GM18502 (cell line): ENCODE measurements around the gene CDKN1B.
"Not testable (repeated sequence)": the region's sequence is repeated elsewhere in the genome, so short reads cannot be mapped to it uniquely, and the experiment has no call there.

Experiments
- ATAC-seq: cut with Tn5 transposase; IDR thresholded peaks from one replicate; pipeline ENCODE4 v1.9.1; 2021; ENCODE audit warnings: mild to moderate bottlenecking; ENCODE audit not compliant: unreplicated experiment, poor library complexity

CDKN1B gene

GRCh38 chr12:12722435-12723148 is 5.4 kb downstream of the CDKN1B start:
- ATAC-seq, result no peak

DNA sequence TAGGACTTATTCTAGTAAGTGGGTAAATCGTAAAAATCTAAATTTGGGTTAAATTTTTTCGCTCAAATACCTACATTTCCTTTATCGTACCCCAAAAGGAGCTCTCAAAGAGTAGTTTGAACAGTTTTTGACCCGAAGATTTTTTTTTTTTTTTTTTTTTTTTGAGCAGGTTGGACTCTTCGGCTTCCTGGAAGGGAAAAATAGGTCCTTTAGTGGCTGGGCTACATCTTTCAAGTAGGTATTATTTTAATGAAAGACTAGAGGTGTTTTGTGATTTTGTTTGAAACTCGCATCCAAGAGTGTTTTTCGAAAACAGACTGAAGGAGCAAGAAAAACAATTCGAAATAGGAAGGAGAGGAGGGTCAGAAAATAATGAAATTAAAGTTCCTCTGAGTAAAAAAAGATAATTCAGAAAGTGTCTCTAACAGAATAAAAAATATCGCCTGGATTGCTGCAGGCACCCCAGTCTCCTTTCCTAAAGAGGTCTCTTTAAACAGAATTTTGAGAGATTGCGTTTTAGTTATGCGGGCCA is 6.0 kb downstream of the CDKN1B start:
- no peak for ATAC-seq

- ATAC-seq, result no peak
These were observed 6.7 kb downstream of the CDKN1B start for GRCh38 chr12:12723681-12724420.

- ATAC-seq, result no peak
These were observed 7.4 kb downstream of the CDKN1B start for GRCh38 chr12:12724421-12725085.

- ATAC-seq, result peak; percentile 65
These were observed 8.2 kb downstream of the CDKN1B start for GRCh38 chr12:12725086-12725955.

- ATAC-seq, result no peak
These were observed 8.9 kb downstream of the CDKN1B start for GRCh38 chr12:12725956-12726554.

- ATAC-seq, result no peak
These were observed 9.5 kb downstream of the CDKN1B start for GRCh38 chr12:12726555-12727093.

DNA sequence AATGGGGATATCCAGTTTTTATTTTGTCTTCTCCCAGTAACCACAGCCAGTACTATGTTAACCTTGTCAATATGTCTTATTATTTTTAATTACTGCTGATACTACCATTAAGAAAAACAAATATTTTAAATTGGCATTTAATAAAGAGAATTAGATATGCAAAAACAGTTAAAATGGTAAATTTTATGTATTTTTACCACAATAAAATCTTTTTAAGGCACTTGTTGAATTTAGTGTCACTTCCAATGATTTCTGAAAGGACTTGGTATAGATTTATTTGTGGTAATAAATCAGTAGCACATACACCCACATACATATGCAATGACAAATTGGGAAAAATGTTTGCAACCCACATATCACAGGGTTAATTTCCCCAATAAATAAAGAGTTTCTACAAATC is 14.0 kb downstream of the CDKN1B start:
- no peak for ATAC-seq

DNA sequence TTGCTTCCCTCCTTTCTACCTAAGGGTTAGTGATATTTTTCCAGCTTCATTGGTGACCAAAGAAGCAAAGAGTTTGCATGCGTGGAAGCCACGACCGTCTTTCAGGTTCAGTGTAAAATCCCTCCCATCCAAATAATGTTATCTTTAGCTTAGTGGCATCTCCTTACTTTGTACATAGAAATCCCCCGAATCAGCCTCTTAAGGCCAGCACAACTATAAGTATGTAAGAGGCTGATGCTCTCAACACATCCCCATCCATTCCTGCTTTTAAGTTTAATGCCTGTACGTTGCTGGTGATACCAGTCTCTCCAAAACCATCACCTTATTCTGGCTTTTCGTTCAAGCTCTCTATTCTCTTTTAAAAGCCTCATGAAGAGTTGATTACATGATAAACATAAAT is 14.6 kb downstream of the CDKN1B start:
- no peak for ATAC-seq

- no peak for ATAC-seq
These were observed 15.9 kb downstream of the CDKN1B start for GRCh38 chr12:12733118-12733517.

DNA sequence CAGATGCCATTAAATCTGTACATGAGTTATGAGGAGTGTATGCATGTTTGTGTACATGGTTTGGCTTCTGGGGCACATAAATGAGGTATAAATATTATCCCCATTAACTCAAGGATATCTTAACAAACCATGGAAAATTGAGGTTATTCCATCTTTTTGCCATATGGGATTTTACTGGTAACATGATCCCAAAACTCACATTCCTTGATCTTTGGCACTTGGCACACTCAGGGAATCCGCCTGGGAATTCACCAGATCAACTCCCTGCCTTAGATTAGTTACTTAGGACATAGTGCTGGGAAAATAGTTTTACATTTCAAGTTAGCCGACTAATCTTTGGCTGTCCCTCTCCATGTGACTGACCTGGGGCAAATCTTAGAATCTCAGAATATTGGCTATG is 16.9 kb downstream of the CDKN1B start:
- no peak for ATAC-seq

DNA sequence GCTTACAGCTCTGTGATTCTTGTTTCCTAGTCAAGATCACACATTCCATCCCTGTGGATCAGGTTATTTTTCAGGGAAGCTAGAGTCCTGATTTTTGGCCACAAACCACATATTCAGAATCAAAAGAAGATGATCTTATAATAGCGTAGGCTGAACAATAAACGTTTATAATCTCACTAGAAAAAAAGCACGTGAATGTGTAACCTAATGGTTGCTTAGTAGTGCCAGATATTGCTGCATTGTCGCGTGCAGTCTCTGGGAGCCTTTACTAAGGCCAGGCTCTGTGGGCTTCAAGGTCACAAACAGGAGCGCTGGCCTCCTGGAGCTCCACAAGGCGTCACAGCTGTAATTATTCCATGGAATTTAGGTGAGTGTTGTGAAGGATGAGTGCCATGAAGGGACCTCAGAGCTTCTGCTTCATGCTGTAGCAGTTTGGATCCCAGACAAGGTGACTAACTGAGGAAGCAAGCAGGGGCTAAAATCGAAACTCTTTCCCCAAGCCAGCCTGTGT is 17.4 kb downstream of the CDKN1B start:
- ATAC-seq, result no peak

- no peak for ATAC-seq
These were observed 18.1 kb downstream of the CDKN1B start for GRCh38 chr12:12735301-12735700.

- ATAC-seq, result peak; percentile 84
These were observed 19.9 kb downstream of the CDKN1B start for GRCh38 chr12:12736759-12737676.

DNA sequence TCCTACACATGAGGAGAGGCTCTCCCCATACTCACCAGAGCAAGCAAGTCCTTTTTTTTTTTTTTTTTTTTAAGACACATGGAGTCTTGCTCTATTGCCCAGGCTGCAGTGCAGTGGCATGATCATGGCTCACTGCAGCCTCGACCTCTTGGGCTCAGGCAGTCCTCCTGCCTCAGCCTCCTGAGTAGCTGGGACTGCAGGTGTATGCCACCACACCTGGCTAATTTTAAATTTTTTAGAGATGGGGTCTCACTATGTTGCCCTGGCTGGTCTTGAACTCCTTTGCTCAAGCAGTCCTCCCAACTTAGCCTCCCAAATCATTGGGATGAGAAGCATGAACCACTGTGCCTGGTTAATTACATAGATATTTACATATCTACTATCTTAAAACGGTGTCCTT is 21.0 kb downstream of the CDKN1B start:
- not testable (repeated sequence) for ATAC-seq

DNA sequence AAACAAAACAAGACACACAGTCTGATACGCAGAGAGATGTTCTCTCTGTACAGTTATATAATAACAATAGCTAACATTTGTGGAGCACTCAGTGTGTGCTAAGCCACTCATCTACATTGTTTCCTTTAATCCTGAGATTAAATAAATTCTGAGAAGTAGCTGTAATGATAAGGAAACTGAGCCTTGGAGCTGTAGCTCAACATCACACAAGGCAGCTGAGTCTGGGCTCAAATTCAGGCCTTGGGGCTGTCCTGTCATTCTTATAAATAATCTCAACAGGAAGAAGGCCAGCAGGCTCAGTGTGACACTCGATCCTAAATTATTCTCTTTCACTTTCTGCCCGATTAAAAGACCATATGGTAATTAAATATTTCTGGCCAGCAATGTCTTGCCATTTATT is 24.5 kb downstream of the CDKN1B start:
- no peak for ATAC-seq

- ATAC-seq, result no peak
These were observed 27.6 kb downstream of the CDKN1B start for GRCh38 chr12:12744546-12745305.
